ENCODE results near the gene SLCO3A1. TPM values are rescaled to one million over a fixed set of nuclear protein-coding genes. Genes with fewer than 3 reads are reported as not detected.

SLCO3A1 gene
- total RNA-seq, 2 donors from 2014 or later, result 7.2 to 11.4 TPM

- no peak for DNase-seq
- no peaks in the 10 kb centered on the region for H3K36me3 ChIP-seq (ENCODE audit: control insufficient read depth, insufficient read depth, low read length)
- no peaks in the 10 kb centered on the region for H3K27me3 ChIP-seq (ENCODE audit: control insufficient read depth, insufficient read depth, low read length, poor library complexity, severe bottlenecking)
- H3K9ac ChIP-seq (ENCODE audit: extremely low read depth, low read length, poor library complexity, severe bottlenecking), result no peak overlapping the region
- Mint-ChIP-seq H3K36me3 (ENCODE audit: low read depth) (no peaks in the 10 kb centered on the region), H3K27me3 (ENCODE audit: insufficient read depth) (peaks cover 2% of the 10 kb centered on the region), H3K4me3 (no peak overlapping the region), H3K4me1 (no peaks in the 10 kb centered on the region), H3K9me3 (no peaks in the 10 kb centered on the region), H3K27ac (no peak overlapping the region)
- H3K4me1 ChIP-seq (ENCODE audit: control insufficient read depth, insufficient read depth, low read length), result no peaks in the 10 kb centered on the region
- H3K4me3 ChIP-seq (ENCODE audit: low read length), result no peak overlapping the region
- no peak overlapping the region for H3K27ac ChIP-seq (ENCODE audit: low read depth, low read length)
- TF ChIP-seq CTCF (conservative IDR thresholded peaks at IDR 0.05), result no peak
- no peaks in the 10 kb centered on the region for H3K9me3 ChIP-seq (ENCODE audit: control insufficient read depth, low read length)
- WGBS, 2 experiments (ENCODE audit: insufficient coverage in 1 of 2, insufficient read length in 1 of 2), result 88 to 97% methylated on average over 8 to 9 of the region's 9 CpGs
Observed at GRCh38 chr15:92050220-92050898, 196.9 kb downstream of the SLCO3A1 start.

- DNase-seq, result no peak
- Histone ChIP-seq H3K4me3 (ENCODE audit: low read length) (no peak overlapping the region), H3K9ac (ENCODE audit: extremely low read depth, low read length, poor library complexity, severe bottlenecking) (no peak overlapping the region), H3K27ac (ENCODE audit: low read depth, low read length) (no peak overlapping the region), H3K9me3 (ENCODE audit: control insufficient read depth, low read length) (no peaks in the 10 kb centered on the region), H3K4me1 (ENCODE audit: control insufficient read depth, insufficient read depth, low read length) (no peaks in the 10 kb centered on the region), H3K36me3 (ENCODE audit: control insufficient read depth, insufficient read depth, low read length) (no peaks in the 10 kb centered on the region), H3K27me3 (ENCODE audit: control insufficient read depth, insufficient read depth, low read length, poor library complexity, severe bottlenecking) (no peaks in the 10 kb centered on the region)
- Mint-ChIP-seq H3K4me3 (no peak overlapping the region), H3K4me1 (no peaks in the 10 kb centered on the region), H3K9me3 (no peaks in the 10 kb centered on the region), H3K27ac (no peak overlapping the region), H3K27me3 (ENCODE audit: insufficient read depth) (peaks cover 2% of the 10 kb centered on the region), H3K36me3 (ENCODE audit: low read depth) (no peaks in the 10 kb centered on the region)
- WGBS, 2 experiments (ENCODE audit: insufficient coverage in 1 of 2, insufficient read length in 1 of 2), result 91 to 100% methylated on average over 4 to 8 of the region's 8 CpGs
- no peak for TF ChIP-seq CTCF (conservative IDR thresholded peaks at IDR 0.05)
Observed at GRCh38 chr15:92051716-92052115, 198.2 kb downstream of the SLCO3A1 start.

- no peaks in the 10 kb centered on the region for H3K36me3 ChIP-seq (ENCODE audit: control insufficient read depth, insufficient read depth, low read length)
- no peak overlapping the region for H3K27ac ChIP-seq (ENCODE audit: low read depth, low read length)
- H3K9me3 ChIP-seq (ENCODE audit: control insufficient read depth, low read length), result no peaks in the 10 kb centered on the region
- no peaks in the 10 kb centered on the region for H3K27me3 ChIP-seq (ENCODE audit: control insufficient read depth, insufficient read depth, low read length, poor library complexity, severe bottlenecking)
- no peak overlapping the region for H3K9ac ChIP-seq (ENCODE audit: extremely low read depth, low read length, poor library complexity, severe bottlenecking)
- Mint-ChIP-seq H3K36me3 (ENCODE audit: low read depth) (no peaks in the 10 kb centered on the region), H3K27me3 (ENCODE audit: insufficient read depth) (peaks cover 2% of the 10 kb centered on the region), H3K9me3 (no peaks in the 10 kb centered on the region), H3K27ac (no peak overlapping the region), H3K4me1 (no peaks in the 10 kb centered on the region), H3K4me3 (no peak overlapping the region)
- peak; percentile 81 for TF ChIP-seq CTCF (conservative IDR thresholded peaks at IDR 0.05)
- H3K4me1 ChIP-seq (ENCODE audit: control insufficient read depth, insufficient read depth, low read length), result no peaks in the 10 kb centered on the region
- 81 to 84% methylated on average over 2 to 5 of the region's 5 CpGs for WGBS, 2 experiments (ENCODE audit: insufficient coverage in 1 of 2, insufficient read length in 1 of 2)
- no peak overlapping the region for H3K4me3 ChIP-seq (ENCODE audit: low read length)
- peak; percentile 58 for DNase-seq
Observed at GRCh38 chr15:92053753-92054316, 200.3 kb downstream of the SLCO3A1 start.

Data from endodermal cell (in vitro differentiated cells).